Neuronal stem cell (in vitro differentiated cells): Measurements from ENCODE around the gene LPP.

Experiments
- DNase-seq: peaks from one replicate; pipeline ENCODE4 v3.0.0-alpha.2; 2013; ENCODE audit warnings: low spot score
- H2AFZ ChIP-seq: one replicate; pipeline ENCODE4 v1.6.1; 2013; ENCODE audit warnings: mild to moderate bottlenecking, low read length, inconsistent platforms
- H2AK5ac ChIP-seq: 2 replicates; pipeline ENCODE4 v1.6.1; 2013; ENCODE audit warnings: low read depth, mild to moderate bottlenecking, inconsistent platforms, low read length, moderate library complexity, mixed read lengths
- H2BK120ac ChIP-seq: 2 replicates; pipeline ENCODE4 v1.6.1; 2013; ENCODE audit warnings: low read depth, mild to moderate bottlenecking, inconsistent platforms, low read length, moderate library complexity, mixed read lengths
- H2BK12ac ChIP-seq: one replicate; pipeline ENCODE4 v1.6.1; 2013; ENCODE audit warnings: low read length, inconsistent platforms
- H2BK15ac ChIP-seq: 2 replicates; pipeline ENCODE4 v1.6.1; 2013; ENCODE audit warnings: mild to moderate bottlenecking, low read length, inconsistent platforms, mixed read lengths
- H2BK5ac ChIP-seq: one replicate; pipeline ENCODE4 v1.6.1; 2013; ENCODE audit warnings: inconsistent platforms, mild to moderate bottlenecking, low read length, moderate library complexity
- H3K14ac ChIP-seq: one replicate; pipeline ENCODE4 v1.6.1; 2013; ENCODE audit warnings: low read length, inconsistent platforms
- H3K18ac ChIP-seq: 2 replicates; pipeline ENCODE4 v1.6.1; 2013; ENCODE audit warnings: low read length, inconsistent platforms
- H3K23ac ChIP-seq: 2 replicates; pipeline ENCODE4 v1.6.1; 2013; ENCODE audit warnings: low read depth, mild to moderate bottlenecking, mixed read lengths, low read length, inconsistent platforms; ENCODE audit not compliant: poor library complexity
- H3K27ac ChIP-seq: replicated peaks from 3 replicates; pipeline ENCODE4 v1.5.1; 2013; ENCODE audit warnings: low read length, inconsistent platforms
- H3K27me3 ChIP-seq, 3 experiments: 2 replicates each; pipeline ENCODE4 v1.6.1; 2013; ENCODE audit warnings: low read length in 3 of 3, mild to moderate bottlenecking in 2 of 3, inconsistent platforms in 1 of 3, low read depth in 1 of 3, mixed read lengths in 1 of 3, moderate library complexity in 1 of 3; ENCODE audit not compliant: control insufficient read depth in 3 of 3, insufficient read depth in 3 of 3
- H3K36me3 ChIP-seq, 2 donors: replicated peaks in 1 of 2; 2 replicates each; pipeline ENCODE4 v1.6.1; 2013; ENCODE audit warnings: low read length in 2 of 2; ENCODE audit not compliant: control insufficient read depth in 2 of 2, insufficient read depth in 2 of 2
- H3K4ac ChIP-seq: 2 replicates; pipeline ENCODE4 v1.6.1; 2013; ENCODE audit warnings: inconsistent platforms, mild to moderate bottlenecking, low read length, moderate library complexity
- H3K4me1 ChIP-seq, 2 donors: 1 replicate in 1 of 2; 2 replicates in 1 of 2; pipeline ENCODE4 v1.6.1; 2013; ENCODE audit warnings: low read length in 2 of 2, low read depth in 1 of 2; ENCODE audit not compliant: control insufficient read depth in 2 of 2, insufficient read depth in 1 of 2
- H3K4me2 ChIP-seq: one replicate; pipeline ENCODE4 v1.6.1; 2013; ENCODE audit warnings: mild to moderate bottlenecking, low read length, inconsistent platforms; ENCODE audit not compliant: insufficient read depth, poor library complexity, severe bottlenecking
- H3K4me3 ChIP-seq, 2 donors: 2 replicates each; pipeline ENCODE4 v1.5.1; 2013; ENCODE audit warnings: low read length in 2 of 2, mild to moderate bottlenecking in 2 of 2, inconsistent platforms in 1 of 2, moderate library complexity in 1 of 2
- H3K79me1 ChIP-seq: one replicate; pipeline ENCODE4 v1.6.1; 2013; ENCODE audit warnings: low read depth, mild to moderate bottlenecking, inconsistent platforms, low read length, moderate library complexity
- H3K9ac ChIP-seq: one replicate; pipeline ENCODE4 v1.6.1; 2013; ENCODE audit warnings: mild to moderate bottlenecking, low read depth, low read length, inconsistent platforms; ENCODE audit not compliant: poor library complexity
- H3K9me3 ChIP-seq, 2 donors: replicated peaks in 1 of 2; 2 replicates each; pipeline versions ENCODE3 to v1.6.1; 2013; ENCODE audit warnings: low read length in 2 of 2, mild to moderate bottlenecking in 2 of 2, inconsistent platforms in 1 of 2, low read depth in 1 of 2, mixed read lengths in 1 of 2, moderate library complexity in 1 of 2; ENCODE audit not compliant: control insufficient read depth in 2 of 2, insufficient read depth in 1 of 2
- H4K8ac ChIP-seq: one replicate; pipeline ENCODE4 v1.6.1; 2013; ENCODE audit warnings: low read depth, mild to moderate bottlenecking, inconsistent platforms, low read length, moderate library complexity
- H4K91ac ChIP-seq: one replicate; pipeline ENCODE4 v1.6.1; 2013; ENCODE audit warnings: low read length, low read depth, mild to moderate bottlenecking, inconsistent platforms; ENCODE audit not compliant: poor library complexity
- WGBS, 2 donors: extraction: QIAGEN DNeasy Blood & Tissue Kit; methylation state at CpG; one replicate each; pipeline ENCODE4 v1.1.7; 2013; ENCODE audit warnings: missing lambda C conversion rate in 2 of 2, mixed read lengths in 1 of 2; ENCODE audit not compliant: insufficient read length in 2 of 2, insufficient replicate concordance in 1 of 2; ENCODE audit errors: extremely low coverage in 2 of 2; 5-methylcytosine and 5-hydroxymethylcytosine counted together

The LPP gene

GRCh38 chr3:188695241-188695640 is 541.3 kb downstream of the LPP start:
- no peak overlapping the region for H3K18ac ChIP-seq
- no peak overlapping the region for H3K4me3 ChIP-seq
- no CpG with 5 or more reads among the region's 5 CpGs for whole genome bisulfite sequencing, 2 donors
- H3K79me1 ChIP-seq: no peaks in the 10 kb centered on the region
- H3K9ac ChIP-seq: no peak overlapping the region
- no peak for DNase-seq
- no peaks in the 10 kb centered on the region for H3K36me3 ChIP-seq
- no peaks in the 10 kb centered on the region for H3K9me3 ChIP-seq
- H3K4ac ChIP-seq: no peak overlapping the region
- no peak overlapping the region for H3K27ac ChIP-seq
- no peak overlapping the region for H3K23ac ChIP-seq
- no peak overlapping the region for H4K8ac ChIP-seq
- no peak overlapping the region for H2AK5ac ChIP-seq
- no peak overlapping the region for H4K91ac ChIP-seq
- no peak overlapping the region for H2BK120ac ChIP-seq
- H2BK5ac ChIP-seq: no peak overlapping the region
- H3K14ac ChIP-seq: no peak overlapping the region
- no peak overlapping the region for H2AFZ ChIP-seq
- H2BK12ac ChIP-seq: no peak overlapping the region
- peaks cover 2 to 4% of the 10 kb centered on the region in 2 donors for H3K4me1 ChIP-seq
- H3K27me3 ChIP-seq: no peaks in the 10 kb centered on the region
- no peak overlapping the region for H3K4me2 ChIP-seq
- no peak overlapping the region for H2BK15ac ChIP-seq

DNA sequence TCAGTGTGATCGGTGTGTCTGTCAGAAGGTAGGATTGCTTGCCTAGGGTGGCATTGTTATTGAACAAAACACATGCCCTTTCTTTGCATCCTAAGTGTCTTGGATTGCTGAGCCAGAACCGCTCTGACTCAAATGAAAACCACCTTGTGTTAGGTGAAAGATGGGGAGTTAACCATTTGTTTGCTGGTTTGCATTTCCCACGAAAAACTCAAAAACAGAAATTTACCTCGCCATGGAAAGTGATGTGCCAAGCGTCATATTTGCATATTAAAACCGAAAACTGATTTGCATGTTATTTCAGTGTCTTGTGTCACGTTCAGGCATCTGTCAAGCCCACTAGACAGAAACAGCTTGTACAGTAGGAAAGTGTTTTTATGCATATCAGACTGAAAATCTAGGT is 543.2 kb downstream of the LPP start:
- no peak overlapping the region for H2AFZ ChIP-seq
- no peaks in the 10 kb centered on the region for H3K9me3 ChIP-seq
- no CpG with 5 or more reads among the region's 7 CpGs for WGBS, 2 donors
- no peak overlapping the region for H2BK12ac ChIP-seq
- H3K36me3 ChIP-seq: no peaks in the 10 kb centered on the region
- H4K91ac ChIP-seq: no peak overlapping the region
- H2BK5ac ChIP-seq: no peak overlapping the region
- H3K9ac ChIP-seq: no peak overlapping the region
- H2BK15ac ChIP-seq: no peak overlapping the region
- no peak overlapping the region for H3K4me3 ChIP-seq
- no peak overlapping the region for H3K18ac ChIP-seq
- DNase-seq: no peak
- no peaks in the 10 kb centered on the region for H3K79me1 ChIP-seq
- peaks cover 2 to 4% of the 10 kb centered on the region in 2 donors for H3K4me1 ChIP-seq
- H2BK120ac ChIP-seq: no peak overlapping the region
- H4K8ac ChIP-seq: no peak overlapping the region
- peak overlapping the region; percentile 27 for H3K4me2 ChIP-seq
- no peak overlapping the region for H3K14ac ChIP-seq
- H3K4ac ChIP-seq: no peak overlapping the region
- no peak overlapping the region for H3K27ac ChIP-seq
- H3K23ac ChIP-seq: no peak overlapping the region
- H2AK5ac ChIP-seq: no peak overlapping the region
- H3K27me3 ChIP-seq: no peaks in the 10 kb centered on the region

- peaks cover 2 to 4% of the 10 kb centered on the region in 2 donors for H3K4me1 ChIP-seq
- DNase-seq: no peak
- no peak overlapping the region for H3K4me3 ChIP-seq
- no peak overlapping the region for H2BK15ac ChIP-seq
- no peak overlapping the region for H3K4ac ChIP-seq
- no peak overlapping the region for H3K9ac ChIP-seq
- no peak overlapping the region for H3K18ac ChIP-seq
- WGBS, 2 donors: no CpG with 5 or more reads among the region's 12 CpGs
- no peak overlapping the region for H3K27ac ChIP-seq
- no peak overlapping the region for H2BK12ac ChIP-seq
- H4K91ac ChIP-seq: no peak overlapping the region
- no peak overlapping the region for H3K4me2 ChIP-seq
- no peak overlapping the region for H3K14ac ChIP-seq
- H3K79me1 ChIP-seq: no peaks in the 10 kb centered on the region
- no peak overlapping the region for H2AK5ac ChIP-seq
- no peaks in the 10 kb centered on the region for H3K27me3 ChIP-seq
- H2BK5ac ChIP-seq: no peak overlapping the region
- H4K8ac ChIP-seq: no peak overlapping the region
- no peak overlapping the region for H3K23ac ChIP-seq
- no peaks in the 10 kb centered on the region for H3K36me3 ChIP-seq
- H3K9me3 ChIP-seq: no peaks in the 10 kb centered on the region
- no peak overlapping the region for H2AFZ ChIP-seq
- no peak overlapping the region for H2BK120ac ChIP-seq
These were observed 544.5 kb downstream of the LPP start for GRCh38 chr3:188698436-188698835.

DNA sequence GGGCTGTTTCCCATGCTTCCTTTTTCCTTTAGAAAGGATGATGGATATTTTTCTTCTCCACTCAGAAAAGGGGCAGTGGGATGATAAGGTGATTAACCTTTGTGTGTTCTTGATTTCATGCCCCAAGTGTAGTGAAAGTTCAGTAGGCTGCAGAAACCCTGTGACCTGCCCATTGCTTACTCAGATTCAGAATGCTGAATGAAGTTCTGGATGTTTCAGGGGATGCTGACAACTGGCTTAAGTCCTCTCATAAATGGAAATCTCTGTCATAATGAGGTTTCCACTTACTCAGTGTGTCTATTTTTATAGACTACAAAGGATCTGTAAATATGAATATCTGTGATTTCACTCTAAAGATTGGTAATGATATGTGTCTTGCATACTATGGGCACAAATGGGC is 546.5 kb downstream of the LPP start:
- Histone ChIP-seq H3K36me3 (no peaks in the 10 kb centered on the region), H2AK5ac (no peak overlapping the region), H2BK15ac (no peak overlapping the region), H3K18ac (no peak overlapping the region), H4K8ac (no peak overlapping the region), H3K27ac (no peak overlapping the region), H3K4me1 (peaks cover 2 to 4% of the 10 kb centered on the region in 2 donors), H4K91ac (no peak overlapping the region), H3K4me2 (no peak overlapping the region), H3K14ac (no peak overlapping the region), H3K4me3 (no peak overlapping the region), H3K79me1 (no peaks in the 10 kb centered on the region), H3K23ac (no peak overlapping the region), H3K27me3 (no peaks in the 10 kb centered on the region), H2AFZ (no peak overlapping the region), H2BK12ac (no peak overlapping the region), H3K9me3 (no peaks in the 10 kb centered on the region), H3K4ac (no peak overlapping the region), H2BK5ac (no peak overlapping the region), H2BK120ac (no peak overlapping the region), H3K9ac (no peak overlapping the region)
- DNase-seq: no peak
